ENCODE results near the gene CADM1. TPM values are rescaled to one million over a fixed set of nuclear protein-coding genes. Genes with fewer than 3 reads are reported as not detected.

CADM1 gene
- total RNA-seq, 1 donor from 2014 or later: 9.7 TPM

- DNase-seq (ENCODE audit: extremely low read depth, low read depth, low spot score): no peak
Measured at GRCh38 chr11:115518983-115519628, 14.9 kb upstream of the CADM1 start.

GRCh38 chr11:115515647-115516395 is 11.6 kb upstream of the CADM1 start:
- no peak for DNase-seq (ENCODE audit: extremely low read depth, low read depth, low spot score)

- no peak for DNase-seq (ENCODE audit: extremely low read depth, low read depth, low spot score)
Measured at GRCh38 chr11:115506954-115507675, 2.9 kb upstream of the CADM1 start.

- no peak for DNase-seq (ENCODE audit: extremely low read depth, low read depth, low spot score)
Measured at GRCh38 chr11:115505175-115505574, 960 bp upstream of the CADM1 start.

- DNase-seq (ENCODE audit: extremely low read depth, low read depth, low spot score): no peak
Measured at GRCh38 chr11:115503886-115504275, 334 bp downstream of the CADM1 start.

- no peak for DNase-seq (ENCODE audit: extremely low read depth, low read depth, low spot score)
Measured at GRCh38 chr11:115503083-115503885, 931 bp downstream of the CADM1 start.

- DNase-seq (ENCODE audit: extremely low read depth, low read depth, low spot score): no peak
Measured at GRCh38 chr11:115502636-115503082, 1.6 kb downstream of the CADM1 start.

- no peak for DNase-seq (ENCODE audit: extremely low read depth, low read depth, low spot score)
Measured at GRCh38 chr11:115501893-115502589, 2.2 kb downstream of the CADM1 start.

GRCh38 chr11:115501502-115501892 is 2.7 kb downstream of the CADM1 start:
- DNase-seq (ENCODE audit: extremely low read depth, low read depth, low spot score): no peak

GRCh38 chr11:115500547-115501501 is 3.4 kb downstream of the CADM1 start:
- DNase-seq (ENCODE audit: extremely low read depth, low read depth, low spot score): no peak

GRCh38 chr11:115499891-115500290 is 4.3 kb downstream of the CADM1 start:
- no peak for DNase-seq (ENCODE audit: extremely low read depth, low read depth, low spot score)

- no peak for DNase-seq (ENCODE audit: extremely low read depth, low read depth, low spot score)
Measured at GRCh38 chr11:115499241-115499799, 4.9 kb downstream of the CADM1 start.

GRCh38 chr11:115498354-115498753 is 5.9 kb downstream of the CADM1 start:
- no peak for DNase-seq (ENCODE audit: extremely low read depth, low read depth, low spot score)

GRCh38 chr11:115497303-115497702 is 6.9 kb downstream of the CADM1 start:
- DNase-seq (ENCODE audit: extremely low read depth, low read depth, low spot score): no peak

- DNase-seq (ENCODE audit: extremely low read depth, low read depth, low spot score): no peak
Measured at GRCh38 chr11:115496892-115497291, 7.3 kb downstream of the CADM1 start.

GRCh38 chr11:115493905-115494304 is 10.3 kb downstream of the CADM1 start:
- no peak for DNase-seq (ENCODE audit: extremely low read depth, low read depth, low spot score)

- no peak for DNase-seq (ENCODE audit: extremely low read depth, low read depth, low spot score)
Measured at GRCh38 chr11:115493488-115493887, 10.7 kb downstream of the CADM1 start.

- no peak for DNase-seq (ENCODE audit: extremely low read depth, low read depth, low spot score)
Measured at GRCh38 chr11:115489466-115489865, 14.7 kb downstream of the CADM1 start.

GRCh38 chr11:115488945-115489344 is 15.3 kb downstream of the CADM1 start:
- no peak for DNase-seq (ENCODE audit: extremely low read depth, low read depth, low spot score)
